Gastrocnemius medialis (tissue), 4 donors: ENCODE measurements around the gene GEMIN8. TPM values are rescaled to one million over a fixed set of nuclear protein-coding genes. Genes with fewer than 3 reads are reported as not detected.

ENCODE experiments used
- ATAC-seq, 2 donors: fragments of 150-250 bp; one replicate each; pipeline ENCODE4 v1.9.1; 2016
- DNase-seq, 2 donors: peaks; one replicate each; pipeline ENCODE4 v3.0.0-alpha.2; 2019
- H3K27ac ChIP-seq, 4 donors: fragments of 200-600 bp; sonication (generic); 1 replicate in 1 of 4; 2 replicates in 3 of 4; pipeline ENCODE4 v1.5.1; 2016 to 2018; ENCODE audit warnings: mild to moderate bottlenecking in 2 of 4, moderate library complexity in 1 of 4
- H3K27me3 ChIP-seq, 3 donors: fragments of 200-600 bp; sonication (generic) in 2 of 3; 1 replicate in 1 of 3; 2 replicates in 2 of 3; pipeline versions ENCODE4 v1.5.1 to v1.6.0; 2016 to 2019; ENCODE audit warnings: mild to moderate bottlenecking in 1 of 3, moderate library complexity in 1 of 3
- H3K36me3 ChIP-seq, 2 donors: fragments of 200-600 bp; sonication (generic) in 1 of 2; one replicate each; pipeline ENCODE4 v1.5.1; 2017 to 2018
- H3K4me1 ChIP-seq, 2 donors: fragments of 200-600 bp; sonication (generic) in 1 of 2; one replicate each; pipeline ENCODE4 v1.5.1; 2016 to 2017; ENCODE audit warnings: mild to moderate bottlenecking in 2 of 2
- H3K4me3 ChIP-seq, 4 donors: fragments of 200-600 bp; sonication (generic) in 3 of 4; 1 replicate in 1 of 4; 2 replicates in 3 of 4; pipeline ENCODE4 v1.5.1; 2016 to 2019; ENCODE audit warnings: mild to moderate bottlenecking in 2 of 4
- H3K9me3 ChIP-seq, 3 donors: fragments of 200-600 bp; sonication (generic) in 2 of 3; 1 replicate in 1 of 3; 2 replicates in 2 of 3; pipeline ENCODE4 v1.5.1; 2016 to 2019
- POLR2A ChIP-seq, 2 donors: fragments of 450-650 bp; IDR thresholded peaks; one replicate each; pipeline ENCODE4 v1.6.1; 2017; ENCODE audit warnings: antibody characterized with exemption in 2 of 2, mild to moderate bottlenecking in 2 of 2, moderate library complexity in 2 of 2
- in situ Hi-C, 4 donors: fragments of 200-750 bp; cut with MboI; loops; one replicate each; pipeline versions ENCODE4 v1.15.0 to v1.8.0; 2017; ENCODE audit warnings: low sequenced_read_pairs in 4 of 4
- intact Hi-C: fragments of 100-400 bp; cut with DNase I; formaldehyde crosslinking; loops from one replicate; pipeline ENCODE4 v1.15.1; 2023; ENCODE audit warnings: low total_unique reads
- total RNA-seq, 4 donors: library from RNA; depleted of rRNA; stranded (reverse); fragments of >200 nt; gene quantifications; one replicate each; pipeline versions ENCODE4 v1.1.0 to v1.2.3, GENCODE V29; 2016
- TF ChIP-seq, protein P1 (sequence below), 5 experiments: fragments of 450-650 bp in 3 of 5; fragments of 200-600 bp in 2 of 5; sonication (generic) in 2 of 5; IDR thresholded peaks in 4 of 5; conservative IDR thresholded peaks in 1 of 5; 1 replicate in 4 of 5; 2 replicates in 1 of 5; pipeline ENCODE4 v1.5.1; 2016 to 2019; ENCODE audit warnings: antibody characterized with exemption in 5 of 5, mild to moderate bottlenecking in 3 of 5, moderate library complexity in 3 of 5

GEMIN8 gene
- total RNA-seq, 4 donors from 2014 or later = 6.4 to 8.8 (median 6.9) TPM

DNA sequence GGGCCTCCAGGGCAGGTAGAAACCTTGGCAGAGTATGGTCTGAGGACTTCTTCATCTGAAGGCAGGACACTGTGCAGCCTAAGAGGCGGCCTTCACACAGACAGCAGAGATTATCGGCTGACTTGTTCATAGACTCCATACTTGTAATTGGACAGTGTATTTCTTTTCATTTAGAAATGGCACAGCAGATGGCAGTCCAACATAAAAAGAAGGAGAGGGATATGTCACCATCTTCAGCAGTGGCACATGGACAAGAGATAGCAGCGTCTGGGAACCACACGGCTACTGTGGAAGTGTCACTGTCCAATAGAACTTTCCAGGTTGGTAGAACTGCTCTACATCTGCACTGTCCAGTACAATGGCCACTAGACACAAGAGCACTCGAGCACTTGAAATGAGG lies 21.7 kb upstream of the GEMIN8 start:
- Histone ChIP-seq H3K36me3 (no peaks in the 10 kb centered on the region), H3K27ac (no peak overlapping the region), H3K4me3 (no peak overlapping the region), H3K27me3 (peaks cover 0 to 29% (median 0%) of the 10 kb centered on the region in 3 donors), H3K4me1 (no peaks in the 10 kb centered on the region), H3K9me3 (no peaks in the 10 kb centered on the region)
- TF ChIP-seq, protein P1, sequence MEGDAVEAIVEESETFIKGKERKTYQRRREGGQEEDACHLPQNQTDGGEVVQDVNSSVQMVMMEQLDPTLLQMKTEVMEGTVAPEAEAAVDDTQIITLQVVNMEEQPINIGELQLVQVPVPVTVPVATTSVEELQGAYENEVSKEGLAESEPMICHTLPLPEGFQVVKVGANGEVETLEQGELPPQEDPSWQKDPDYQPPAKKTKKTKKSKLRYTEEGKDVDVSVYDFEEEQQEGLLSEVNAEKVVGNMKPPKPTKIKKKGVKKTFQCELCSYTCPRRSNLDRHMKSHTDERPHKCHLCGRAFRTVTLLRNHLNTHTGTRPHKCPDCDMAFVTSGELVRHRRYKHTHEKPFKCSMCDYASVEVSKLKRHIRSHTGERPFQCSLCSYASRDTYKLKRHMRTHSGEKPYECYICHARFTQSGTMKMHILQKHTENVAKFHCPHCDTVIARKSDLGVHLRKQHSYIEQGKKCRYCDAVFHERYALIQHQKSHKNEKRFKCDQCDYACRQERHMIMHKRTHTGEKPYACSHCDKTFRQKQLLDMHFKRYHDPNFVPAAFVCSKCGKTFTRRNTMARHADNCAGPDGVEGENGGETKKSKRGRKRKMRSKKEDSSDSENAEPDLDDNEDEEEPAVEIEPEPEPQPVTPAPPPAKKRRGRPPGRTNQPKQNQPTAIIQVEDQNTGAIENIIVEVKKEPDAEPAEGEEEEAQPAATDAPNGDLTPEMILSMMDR (IDR thresholded peaks at IDR 0.05 in 4 of 5, conservative IDR thresholded peaks at IDR 0.05 in 1 of 5) = no peak
- no peak for TF ChIP-seq POLR2A (IDR thresholded peaks at IDR 0.05)
- intact Hi-C loops = no loop called here
- no peak for ATAC-seq
- in situ Hi-C loops = no loop called here
- no peak for DNase-seq

DNA sequence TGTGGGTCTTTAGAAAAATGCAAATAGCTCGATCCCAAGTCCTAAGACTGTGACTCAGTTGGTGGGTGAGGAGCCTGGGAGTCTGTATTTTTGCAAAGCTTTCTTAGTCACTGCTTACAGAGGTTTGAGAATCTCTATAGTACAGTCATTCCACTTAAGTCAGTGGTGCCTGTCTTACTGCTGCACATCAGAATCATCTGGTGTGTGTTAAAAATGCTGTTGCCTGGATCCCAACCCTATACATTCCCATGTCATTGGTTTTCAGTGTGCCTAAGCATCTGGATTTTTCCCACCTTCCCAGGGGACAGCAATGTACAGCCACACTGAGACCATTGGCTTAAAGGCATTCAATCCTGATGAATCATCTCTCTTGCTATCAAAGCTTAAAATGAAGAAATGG lies 21.0 kb upstream of the GEMIN8 start:
- H3K9me3 ChIP-seq = no peaks in the 10 kb centered on the region
- no peak overlapping the region for H3K27ac ChIP-seq
- no peak for TF ChIP-seq POLR2A (IDR thresholded peaks at IDR 0.05)
- TF ChIP-seq, protein P1 (IDR thresholded peaks at IDR 0.05 in 4 of 5, conservative IDR thresholded peaks at IDR 0.05 in 1 of 5) = no peak
- DNase-seq (no peak), ATAC-seq (no peak)
- no peak overlapping the region for H3K4me3 ChIP-seq
- in situ Hi-C loops (no loop called here), intact Hi-C loops (no loop called here)
- no peaks in the 10 kb centered on the region for H3K4me1 ChIP-seq
- H3K36me3 ChIP-seq = no peaks in the 10 kb centered on the region
- peaks cover 0 to 29% (median 0%) of the 10 kb centered on the region in 3 donors for H3K27me3 ChIP-seq

DNA sequence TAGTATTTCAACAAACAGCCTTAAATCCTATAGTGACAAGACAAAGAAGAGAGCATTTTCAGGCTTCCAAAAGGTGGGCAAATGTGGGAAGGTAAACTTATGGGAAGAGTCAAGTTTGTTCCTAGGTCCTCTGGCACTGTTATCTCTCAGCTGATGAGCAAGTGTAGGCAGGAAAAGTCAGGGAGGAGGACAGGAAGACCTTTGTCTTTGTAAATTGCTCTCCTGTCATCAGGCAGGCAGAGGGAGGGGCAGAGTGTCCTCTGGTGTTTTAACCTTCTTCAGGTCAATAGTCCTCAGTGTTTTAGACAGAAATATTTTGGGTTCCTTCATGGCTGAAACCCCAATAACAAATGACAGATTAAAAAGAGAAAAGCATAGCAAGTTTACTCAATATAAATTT lies 13.5 kb upstream of the GEMIN8 start:
- Histone ChIP-seq H3K27ac (no peak overlapping the region), H3K4me1 (no peaks in the 10 kb centered on the region), H3K27me3 (peaks cover 0 to 3% (median 0%) of the 10 kb centered on the region in 3 donors), H3K9me3 (no peaks in the 10 kb centered on the region), H3K36me3 (no peaks in the 10 kb centered on the region), H3K4me3 (no peak overlapping the region)
- ATAC-seq (no peak), DNase-seq (no peak)
- intact Hi-C loops = no loop called here
- in situ Hi-C loops = loop anchor here in 2 of 4 donors (25.0 kb wide), 4 partner anchors 306 to 1194 kb away; partner anchors contain the start of genes OFD1 (in 1 of the 2), TCEANC (in 1 of the 2) and TRAPPC2 (in 1 of the 2)
- TF ChIP-seq, protein P1 (IDR thresholded peaks at IDR 0.05 in 4 of 5, conservative IDR thresholded peaks at IDR 0.05 in 1 of 5) = no peak
- no peak for TF ChIP-seq POLR2A (IDR thresholded peaks at IDR 0.05)

DNA sequence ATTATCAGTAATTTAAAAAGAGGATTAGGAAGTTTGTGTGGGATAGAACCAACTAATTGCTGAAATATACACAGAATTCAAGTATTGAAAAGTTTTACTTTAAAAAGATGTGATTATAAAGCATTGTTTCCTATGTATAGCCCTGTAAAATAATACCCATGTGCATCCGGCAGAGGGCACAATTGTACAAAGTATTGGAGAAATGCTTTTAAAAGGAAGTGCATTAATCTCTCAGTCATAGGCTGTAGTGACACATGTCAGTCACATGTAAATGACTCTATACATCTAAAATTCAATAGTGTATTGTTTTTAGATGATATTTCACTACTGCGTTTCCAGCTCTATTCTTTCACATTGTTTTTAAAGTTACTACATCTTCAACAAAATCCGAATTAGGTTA lies 9.7 kb upstream of the GEMIN8 start:
- no peaks in the 10 kb centered on the region for H3K4me1 ChIP-seq
- intact Hi-C loops (loop anchor here (5.0 kb wide), 1 partner anchor 1203 kb away; no protein-coding TSS in a partner anchor), in situ Hi-C loops (loop anchor here (10.0 to 25.0 kb wide), 8 partner anchors 275 to 1198 kb away; partner anchors contain the start of genes OFD1 (in 1 of the 4), TCEANC (in 1 of the 4) and TRAPPC2 (in 1 of the 4))
- no peak overlapping the region for H3K27ac ChIP-seq
- peaks cover 0 to 11% (median 0%) of the 10 kb centered on the region in 3 donors for H3K27me3 ChIP-seq
- H3K9me3 ChIP-seq = no peaks in the 10 kb centered on the region
- ATAC-seq (no peak), DNase-seq (no peak)
- TF ChIP-seq, protein P1 (IDR thresholded peaks at IDR 0.05 in 4 of 5, conservative IDR thresholded peaks at IDR 0.05 in 1 of 5) = peak; percentile 27 to 68 (median 42)
- no peak for TF ChIP-seq POLR2A (IDR thresholded peaks at IDR 0.05)
- no peak overlapping the region for H3K4me3 ChIP-seq
- H3K36me3 ChIP-seq = no peaks in the 10 kb centered on the region
